Heart right ventricle (tissue), 16 donors: ENCODE measurements around the gene SPTAN1. TPM values are rescaled to one million over a fixed set of nuclear protein-coding genes. Genes with fewer than 3 reads are reported as not detected.

Experiments
- ATAC-seq, 8 donors: fragments of 200-7000 bp; cut with Tn5 transposase; one replicate each; pipeline ENCODE4 v1.9.1; 2020; ENCODE audit warnings: mild to moderate bottlenecking in 8 of 8, moderate library complexity in 8 of 8, moderate number of reproducible peaks in 1 of 8
- DNase-seq, 2 donors: peaks; one replicate each; pipeline ENCODE4 v3.0.0-alpha.2; 2020
- H3K27ac ChIP-seq, 10 donors: fragments of 200-600 bp; sonication (generic) in 2 of 10; one replicate each; pipeline versions ENCODE4 v1.5.0 to v1.8.0; 2020 to 2022; ENCODE audit warnings: mild to moderate bottlenecking in 3 of 10
- H3K27me3 ChIP-seq, 7 donors: fragments of 200-600 bp; one replicate each; pipeline ENCODE4 v1.8.0; 2021 to 2022; ENCODE audit warnings: mild to moderate bottlenecking in 2 of 7
- H3K36me3 ChIP-seq, 9 donors: fragments of 200-600 bp; sonication (generic) in 1 of 9; one replicate each; pipeline versions ENCODE4 v1.5.0 to v1.8.0; 2020 to 2022; ENCODE audit warnings: mild to moderate bottlenecking in 2 of 9
- H3K4me1 ChIP-seq, 9 donors: fragments of 200-600 bp; sonication (generic) in 1 of 9; one replicate each; pipeline versions ENCODE4 v1.5.0 to v1.8.0; 2020 to 2022; ENCODE audit warnings: mild to moderate bottlenecking in 4 of 9
- H3K4me3 ChIP-seq, 10 donors: fragments of 200-600 bp; sonication (generic) in 2 of 10; one replicate each; pipeline versions ENCODE4 v1.5.0 to v1.8.0; 2020 to 2022; ENCODE audit warnings: mild to moderate bottlenecking in 7 of 10, moderate library complexity in 2 of 10
- H3K9me3 ChIP-seq, 11 donors: fragments of 200-600 bp in 10 of 11; sonication (generic) in 2 of 11; one replicate each; pipeline versions ENCODE4 v1.5.0 to v1.8.0; 2013 to 2022; ENCODE audit warnings: mild to moderate bottlenecking in 2 of 11, control low read depth in 1 of 11, moderate library complexity in 1 of 11
- CTCF ChIP-seq, 9 donors: fragments of 200-600 bp; sonication (generic) in 2 of 9; IDR thresholded peaks; one replicate each; pipeline versions ENCODE4 v1.5.0 to v1.8.0; 2021 to 2022; ENCODE audit warnings: antibody characterized with exemption in 9 of 9, mild to moderate bottlenecking in 5 of 9, moderate library complexity in 1 of 9
- WGBS, 2 donors: extraction: QIAGEN DNeasy Blood & Tissue Kit; methylation state at CpG; one replicate each; pipeline ENCODE4 v1.1.7; 2013; ENCODE audit warnings: inconsistent platforms in 1 of 2; 5-methylcytosine and 5-hydroxymethylcytosine counted together
- intact Hi-C, 10 donors: fragments of 100-400 bp; cut with DNase I; formaldehyde crosslinking; loops; one replicate each; pipeline versions ENCODE4 v1.11.1 to v1.14.2; 2022
- polyA plus RNA-seq, 2 donors: library from polyadenylated mRNA; stranded (reverse); fragments of 200-250 nt; gene quantifications; one replicate each; pipeline ENCODE4 v1.2.3, GENCODE V29; 2013
- total RNA-seq, 10 donors: library from RNA; stranded (reverse); fragmentation: NEBNext Ultra II Directional in 3 of 10; extraction: Animal tissue kit (Norgen Biotek cat#: 25700) in 3 of 10; gene quantifications; one replicate each; pipeline versions ENCODE4 v1.2.1 to v1.2.4, GENCODE V29; 2021 to 2023
- donor health status: Arrhythmogenic right ventricular cardiomyopathy.
- donor health status: ischemic (EF 13 %, LVEDD 7.1; RV severe dilation, severe dysfunction).
- donor health status: healthy with polysubstance abuse.
- donor health status: DM: no; HTN: yes; CAD: no.
- donor health status: DM: no; HTN: no; CAD: no.
- donor health status: ischemic (EF 25% LVEDD 6.9; RV normal size, moderate dysfunction).
- donor health status: ischemic (EF 25% LVEDD 5.7; RV mildly dilated, moderate dysfunction).
- donor health status: healthy.
- donor health status: DM: yes; HTN: yes; CAD: no.
- donor health status: Ischemic cardiomyopathy.
- donor health status: ischemic (EF 35%, LVEDD 5.7; RV mildly dilated, moderate dysfunction).
- donor health status: nonischemic (EF 11% LVEDD 7.7; RV severe dilation, severe dysfunction).
- donor health status: DM: yes; HTN: yes; CAD: no.
- donor health status: PGD.
- donor health status: ischemic (EF 29% LVEDD 5.4; RV normal size, mild dysfunction).
- donor health status: nonischemic (EF 23%, LVEDD 6.1; RV moderate dilation, normal function).

The SPTAN1 gene
- total and polyA plus RNA-seq, 12 donors, result 119 to 449 (median 342) TPM

GRCh38 chr9:128653908-128654307, 101.5 kb downstream of the SPTAN1 start:
- Histone ChIP-seq H3K36me3 (no peaks in the 10 kb centered on the region), H3K4me3 (no peak overlapping the region), H3K9me3 (no peaks in the 10 kb centered on the region), H3K4me1 (peaks cover 0 to 15% (median 11%) of the 10 kb centered on the region in 9 donors), H3K27me3 (no peaks in the 10 kb centered on the region), H3K27ac (no peak overlapping the region)
- no peak for ATAC-seq
- intact Hi-C loops, result no loop called here
- 93% methylated on average over 8 of the region's 8 CpGs for WGBS, 2 donors
- no peak for TF ChIP-seq CTCF (IDR thresholded peaks at IDR 0.05)
- no peak for DNase-seq

GRCh38 chr9:128654481-128654880, 102.1 kb downstream of the SPTAN1 start:
- Histone ChIP-seq H3K27ac (no peak overlapping the region), H3K4me3 (no peak overlapping the region), H3K9me3 (no peaks in the 10 kb centered on the region), H3K27me3 (no peaks in the 10 kb centered on the region), H3K36me3 (no peaks in the 10 kb centered on the region), H3K4me1 (peaks cover 0 to 15% (median 11%) of the 10 kb centered on the region in 9 donors)
- TF ChIP-seq CTCF (IDR thresholded peaks at IDR 0.05), result no peak
- DNase-seq (no peak), ATAC-seq (no peak)
- 100% methylated on average over 1 of the region's 1 CpG for WGBS, 2 donors
- intact Hi-C loops, result no loop called here

- DNase-seq, result peak; percentile 97 to 98
- TF ChIP-seq CTCF (IDR thresholded peaks at IDR 0.05), result no peak
- ATAC-seq, result peak; percentile 97 to 100 (median 100)
- Histone ChIP-seq H3K27ac (peak within 1 kb of the TSS; percentile 90 to 100 (median 98)), H3K4me1 (peaks cover 0 to 15% (median 11%) of the 10 kb centered on the region in 9 donors), H3K4me3 (peak within 1 kb of the TSS; percentile 39 to 72 (median 64)), H3K36me3 (no peaks in the 10 kb centered on the region), H3K9me3 (no peaks in the 10 kb centered on the region), H3K27me3 (no peaks in the 10 kb centered on the region)
- 1% methylated on average over 81 to 86 of the region's 86 CpGs for WGBS, 2 donors
- intact Hi-C loops, result loop anchor here in 2 of 10 donors (2.0 kb wide), 1 partner anchor 32 kb away; the partner anchor contains the start of gene SET (in 2 of the 2)
These were observed 104.3 kb downstream of the SPTAN1 start, which contains the start of gene DYNC2I2 for GRCh38 chr9:128656416-128657343. DYNC2I2 (minus strand) TSS chr9:128656847; CDS start chr9:128656726, 121 bp downstream.

GRCh38 chr9:128657344-128657704, 104.9 kb downstream of the SPTAN1 start:
- ATAC-seq (no peak), DNase-seq (no peak)
- 96 to 97% methylated on average over 13 of the region's 13 CpGs for WGBS, 2 donors
- Histone ChIP-seq H3K4me1 (peaks cover 0 to 15% (median 11%) of the 10 kb centered on the region in 9 donors), H3K4me3 (peak overlapping the region in 6 of 10 donors; percentile 60 to 72 (median 66)), H3K9me3 (no peaks in the 10 kb centered on the region), H3K27ac (peak overlapping the region in 9 of 10 donors; percentile 90 to 100 (median 98)), H3K27me3 (no peaks in the 10 kb centered on the region), H3K36me3 (no peaks in the 10 kb centered on the region)
- intact Hi-C loops, result loop anchor here in 2 of 10 donors (2.0 kb wide), 1 partner anchor 31 kb away; the partner anchor contains the start of gene SET (in 2 of the 2)
- TF ChIP-seq CTCF (IDR thresholded peaks at IDR 0.05), result no peak
